NCI-H1694 treated with DMSO at 0.1 percent for 48 hours (cell line): ENCODE measurements around the gene SDS.
A peak's percentile ranks its signal among the peaks of the same experiment; 100 is the strongest.
"Not testable (repeated sequence)": the region's sequence is repeated elsewhere in the genome, so short reads cannot be mapped to it uniquely, and the experiment has no call there.

ENCODE experiments used
- DNase-seq: peaks from one replicate; lab custom pipeline; 2025; lab: John Stamatoyannopoulos, UW

SDS gene

DNA sequence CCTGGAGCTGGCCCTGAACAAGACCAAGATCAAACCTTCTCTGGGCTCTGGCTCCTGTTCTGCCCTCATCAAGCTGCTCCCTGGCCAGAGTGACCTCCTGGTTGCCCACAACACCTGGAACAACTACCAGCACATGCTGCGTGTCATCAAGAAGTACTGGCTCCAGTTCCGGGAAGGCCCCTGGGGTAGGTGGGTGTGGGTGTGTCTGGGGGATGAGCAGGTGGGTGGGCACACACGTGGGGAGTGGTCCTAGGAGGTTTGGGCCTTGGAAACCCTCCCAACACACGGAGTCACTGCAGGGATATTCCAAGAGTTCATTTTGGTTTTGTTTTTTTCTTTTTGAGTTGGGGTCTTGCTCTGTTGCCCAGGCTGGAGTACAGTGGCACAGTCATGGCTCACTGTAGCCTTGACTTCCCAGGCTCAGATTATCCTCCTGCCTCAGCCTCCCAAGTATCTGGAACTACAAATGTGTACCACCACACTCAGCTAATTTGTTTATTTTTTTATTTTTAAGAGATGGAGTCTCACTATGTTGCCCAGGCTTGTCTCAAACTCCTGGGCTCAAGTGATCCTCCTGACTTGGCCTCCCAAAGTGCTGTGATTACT, 28.8 kb downstream of the SDS start:
- DNase-seq, result no peak

GRCh38 chr12:113373969-113374368, 29.7 kb downstream of the SDS start:
- no peak for DNase-seq

GRCh38 chr12:113373440-113373839, 30.2 kb downstream of the SDS start:
- DNase-seq, result no peak

- no peak for DNase-seq
Observed at GRCh38 chr12:113372371-113372770, 31.3 kb downstream of the SDS start.

DNA sequence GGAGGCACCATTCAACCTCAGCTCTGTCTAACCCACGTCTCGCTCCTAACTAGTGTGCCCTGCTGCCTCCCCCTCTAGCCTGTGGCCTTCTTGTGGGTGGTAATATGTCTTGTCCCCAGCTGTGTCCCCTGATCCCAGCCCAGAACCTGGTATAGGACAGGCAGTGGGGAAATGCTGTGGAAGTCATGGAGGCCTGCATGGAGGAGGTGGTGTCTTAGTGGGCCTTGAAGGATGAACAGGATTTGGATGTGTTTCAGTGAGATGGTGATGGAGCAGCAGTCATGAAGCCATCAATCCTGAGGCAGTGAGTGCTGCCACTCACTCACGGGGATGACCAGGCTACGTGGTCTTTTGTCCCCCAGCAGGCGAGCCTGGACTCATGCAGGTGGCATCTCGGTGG, 31.9 kb downstream of the SDS start:
- no peak for DNase-seq

DNA sequence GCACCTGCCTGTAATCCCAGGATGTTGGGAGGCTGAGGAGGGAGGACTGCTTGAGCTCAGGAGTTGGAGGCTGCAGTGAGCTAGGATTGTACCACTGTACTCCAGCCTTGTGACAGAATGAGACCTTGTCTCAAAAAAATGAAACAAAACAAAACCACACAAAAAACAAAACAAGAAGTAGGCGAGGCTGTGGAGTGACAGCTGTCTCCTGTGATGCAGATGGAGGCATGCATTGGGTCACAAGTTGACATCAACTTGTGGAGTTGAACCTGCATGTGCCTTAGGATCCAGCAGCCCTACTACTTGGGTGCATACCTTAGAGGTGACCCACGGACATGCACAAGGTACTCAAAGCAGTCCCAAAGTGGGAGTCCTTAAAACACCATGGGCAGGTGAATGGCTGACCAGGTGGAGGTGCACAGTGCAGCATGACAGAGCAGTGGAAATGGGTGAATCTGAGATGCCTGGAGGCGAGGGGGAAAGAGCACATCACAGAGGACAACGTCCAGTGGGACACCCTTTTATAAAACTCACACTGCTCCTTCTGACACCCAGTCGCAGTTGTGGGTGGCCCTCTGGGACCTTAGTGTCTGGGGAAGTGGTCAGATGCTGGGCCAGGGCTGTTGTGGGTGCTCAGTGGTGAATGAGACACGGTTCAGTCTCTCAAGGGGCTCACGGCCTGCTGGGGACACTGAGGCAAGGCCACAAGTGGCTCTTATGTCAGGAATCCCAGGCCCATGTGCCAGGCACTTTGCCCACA, 32.6 kb downstream of the SDS start:
- DNase-seq, result no peak

- DNase-seq, result no peak
Observed at GRCh38 chr12:113369391-113369985, 34.2 kb downstream of the SDS start.

- DNase-seq, result no peak
Observed at GRCh38 chr12:113368331-113368730, 35.4 kb downstream of the SDS start.

DNA sequence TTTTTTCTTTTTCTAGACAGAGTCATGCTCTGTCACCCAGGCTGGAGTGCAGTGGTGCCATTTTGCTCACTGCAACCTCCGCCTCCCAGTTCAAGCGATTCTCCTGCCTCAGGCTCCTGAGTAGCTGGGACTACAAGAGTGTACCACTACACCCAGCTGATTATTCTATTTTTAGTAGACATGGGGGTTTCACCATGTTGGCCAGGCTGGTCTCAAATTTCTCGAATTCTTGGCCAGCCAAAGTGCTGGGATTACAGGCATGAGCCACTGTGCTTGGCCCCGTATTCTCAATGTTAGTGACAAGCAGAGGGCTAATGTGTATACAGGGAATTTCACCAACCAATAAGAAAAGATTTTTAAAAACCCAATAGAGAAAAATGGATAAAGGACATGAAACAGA, 36.9 kb downstream of the SDS start:
- no peak for DNase-seq

DNA sequence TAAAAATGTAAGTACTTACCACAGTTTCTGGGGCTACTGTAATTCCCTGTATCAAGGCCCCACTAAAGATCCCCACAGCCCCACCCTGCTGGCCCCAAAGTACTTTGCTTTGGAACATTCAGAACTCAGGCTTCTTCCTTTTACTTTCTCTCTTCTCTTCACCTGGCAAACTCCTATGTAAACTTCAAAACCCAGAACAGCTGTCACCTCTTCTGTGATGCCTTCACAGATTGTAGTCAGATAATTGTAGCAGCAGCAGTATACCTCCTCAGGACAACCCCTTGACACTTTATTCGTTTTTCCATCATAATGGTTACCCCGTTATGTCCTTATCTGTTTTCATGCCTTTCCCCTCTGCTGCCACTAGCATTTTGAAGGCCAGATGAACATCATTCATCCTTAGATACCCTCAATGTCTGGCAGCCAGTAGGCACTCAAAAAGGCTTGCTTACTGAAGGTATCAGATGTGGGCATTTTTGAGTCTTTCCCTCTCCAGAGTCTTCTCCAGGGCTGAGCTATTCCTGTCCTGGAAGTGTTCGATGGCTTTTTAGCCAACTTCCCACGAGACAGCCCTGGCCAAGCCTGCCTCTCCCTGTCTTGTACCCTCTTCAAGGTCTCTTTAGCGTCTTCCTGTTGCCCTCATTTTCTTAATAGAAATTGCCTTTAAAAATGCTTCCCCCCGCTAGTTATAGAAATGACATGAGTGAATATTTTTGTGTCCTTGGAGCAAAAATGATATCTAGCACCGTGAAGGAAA, 37.9 kb downstream of the SDS start:
- DNase-seq, result no peak

DNA sequence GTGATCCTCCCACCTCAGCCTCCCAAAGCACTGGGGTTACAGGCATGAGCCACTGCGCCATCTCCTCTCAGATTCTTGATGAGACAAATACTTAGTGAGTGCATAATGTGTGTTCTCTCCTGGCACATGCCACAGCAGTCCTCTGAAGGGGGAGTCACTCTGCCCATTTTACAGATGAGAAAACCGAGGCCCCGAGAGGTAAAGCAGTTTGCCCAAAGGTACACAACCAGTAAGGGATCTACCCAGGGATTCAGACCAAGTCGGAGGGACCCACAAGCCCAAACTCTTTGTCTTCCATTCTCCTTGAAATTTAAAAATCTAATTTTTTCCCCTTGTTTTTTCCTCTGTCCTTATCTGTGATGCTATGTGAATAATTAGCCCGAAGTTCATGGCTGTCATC, 39.0 kb downstream of the SDS start:
- DNase-seq, result no peak

DNA sequence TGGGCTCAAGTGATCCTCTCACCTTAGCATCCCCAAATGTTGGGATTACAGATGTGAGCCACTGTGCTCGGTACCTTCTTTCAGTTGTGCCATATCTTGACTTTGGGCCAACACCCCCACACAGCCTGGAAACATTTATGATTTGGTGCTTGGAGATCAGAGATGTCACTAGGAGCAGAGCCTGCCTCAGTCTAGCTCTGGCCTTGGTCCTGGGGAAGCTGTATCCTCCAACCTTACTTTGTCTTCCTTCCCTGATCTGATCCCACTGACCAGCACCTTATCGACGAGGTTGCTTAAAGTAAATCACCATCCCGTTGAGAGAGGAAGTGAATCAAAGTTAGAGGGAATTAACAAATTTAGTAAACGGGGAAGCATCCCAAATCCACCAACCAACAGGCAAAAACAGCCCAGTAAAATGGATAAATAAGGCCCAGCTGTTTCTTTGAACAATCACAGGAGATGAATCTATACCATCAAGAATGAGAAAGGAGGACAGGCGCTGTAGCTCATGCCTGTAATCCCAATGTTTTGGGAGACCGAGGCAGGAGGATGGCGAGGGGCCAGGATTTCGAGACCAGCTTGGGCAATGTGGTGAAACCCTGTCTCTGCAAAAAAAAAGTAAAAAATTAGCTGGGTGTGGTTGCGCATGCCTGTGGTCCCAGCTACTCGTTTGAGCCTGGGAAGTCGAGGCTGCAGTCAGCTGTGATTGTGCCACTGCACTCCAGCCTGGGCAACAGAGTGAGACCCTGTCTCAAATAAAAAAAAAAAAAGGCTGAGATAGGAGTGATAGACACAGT, 41.9 kb downstream of the SDS start:
- no peak for DNase-seq

DNA sequence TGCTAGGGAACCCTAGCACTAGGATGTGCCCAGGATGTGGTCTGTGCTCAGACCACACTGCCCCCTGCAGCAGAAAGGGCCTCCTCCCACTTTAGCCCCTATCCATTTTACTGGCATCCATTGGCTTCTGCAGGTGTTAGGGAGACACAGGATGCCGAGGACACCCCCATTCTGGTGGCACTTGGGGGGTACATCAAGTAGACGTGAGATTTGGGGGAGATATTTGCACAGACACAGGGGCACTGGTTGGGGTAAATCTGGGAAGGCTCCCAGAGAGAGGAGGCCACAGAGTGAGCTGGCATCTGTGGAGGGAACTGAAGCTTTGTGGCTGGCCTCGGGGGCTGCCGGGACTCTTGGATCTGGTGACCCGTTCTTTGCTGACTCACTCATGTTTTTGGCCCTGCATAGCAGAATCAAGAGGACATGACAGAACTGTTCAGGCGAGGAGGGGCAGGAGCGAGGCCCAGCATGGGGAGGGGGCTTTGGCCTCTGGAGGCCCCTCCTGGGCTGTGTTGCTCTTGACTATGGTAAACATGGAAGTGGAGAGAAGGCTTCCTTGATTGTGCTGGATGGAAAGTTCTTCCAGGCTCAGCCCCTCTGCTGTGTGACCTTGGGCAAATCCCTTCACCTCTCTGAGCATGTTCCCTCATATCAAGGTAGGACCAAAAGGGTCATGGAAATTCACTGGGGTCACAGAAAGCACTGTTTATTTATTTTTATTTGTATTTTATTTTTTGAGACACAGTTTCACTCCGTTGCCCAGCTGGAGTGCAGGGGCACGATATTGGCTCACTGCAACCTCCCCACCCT, 43.5 kb downstream of the SDS start:
- DNase-seq, result no peak

GRCh38 chr12:113359133-113359938, 44.4 kb downstream of the SDS start:
- DNase-seq, result peak; percentile 51

- peak; percentile 66 for DNase-seq
Observed at GRCh38 chr12:113358381-113359132, 45.1 kb downstream of the SDS start, which contains the start of gene PLBD2. TSS of gene PLBD2 (plus strand) at chr12:113358587. CDS start at chr12:113358601, 14 bp downstream.

DNA sequence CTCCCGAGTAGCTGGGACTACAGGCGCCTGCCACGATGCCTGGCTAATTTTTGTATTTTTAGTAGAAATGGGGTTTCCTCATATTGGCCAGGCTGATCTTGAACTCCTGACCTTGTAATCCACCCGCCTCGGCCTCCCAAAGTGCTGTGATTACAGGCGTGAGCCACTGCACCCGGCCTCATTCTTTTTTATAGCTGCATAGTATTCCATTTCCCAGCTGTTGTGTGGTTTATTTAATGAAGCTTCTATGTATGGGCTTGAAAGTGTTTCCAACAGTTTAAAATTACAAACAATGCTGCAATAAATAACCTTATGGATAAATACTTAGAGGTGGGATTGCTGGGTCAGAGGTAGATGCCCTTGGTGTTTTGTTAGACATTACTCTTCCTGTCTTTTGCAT, 49.5 kb downstream of the SDS start:
- not testable (repeated sequence) for DNase-seq

DNA sequence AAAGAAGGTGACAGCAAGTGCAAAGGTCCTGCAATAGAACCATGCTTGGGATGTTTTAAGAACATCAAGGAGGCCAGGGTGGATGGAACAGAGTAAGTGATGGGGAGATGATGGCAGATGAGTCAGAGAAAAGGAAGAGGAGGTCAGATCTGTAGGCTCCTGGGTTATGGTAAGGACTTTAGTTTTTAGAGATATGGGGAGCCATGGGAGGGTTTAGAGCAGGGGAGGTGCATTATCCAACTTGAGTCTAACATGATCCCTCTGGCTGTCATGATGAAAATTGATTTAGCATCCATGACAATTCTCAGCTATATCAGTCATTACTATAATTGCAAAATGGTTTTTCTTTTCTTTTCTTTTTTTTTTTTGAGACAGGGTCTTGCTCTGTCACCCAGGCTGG, 52.6 kb downstream of the SDS start:
- DNase-seq, result no peak

DNA sequence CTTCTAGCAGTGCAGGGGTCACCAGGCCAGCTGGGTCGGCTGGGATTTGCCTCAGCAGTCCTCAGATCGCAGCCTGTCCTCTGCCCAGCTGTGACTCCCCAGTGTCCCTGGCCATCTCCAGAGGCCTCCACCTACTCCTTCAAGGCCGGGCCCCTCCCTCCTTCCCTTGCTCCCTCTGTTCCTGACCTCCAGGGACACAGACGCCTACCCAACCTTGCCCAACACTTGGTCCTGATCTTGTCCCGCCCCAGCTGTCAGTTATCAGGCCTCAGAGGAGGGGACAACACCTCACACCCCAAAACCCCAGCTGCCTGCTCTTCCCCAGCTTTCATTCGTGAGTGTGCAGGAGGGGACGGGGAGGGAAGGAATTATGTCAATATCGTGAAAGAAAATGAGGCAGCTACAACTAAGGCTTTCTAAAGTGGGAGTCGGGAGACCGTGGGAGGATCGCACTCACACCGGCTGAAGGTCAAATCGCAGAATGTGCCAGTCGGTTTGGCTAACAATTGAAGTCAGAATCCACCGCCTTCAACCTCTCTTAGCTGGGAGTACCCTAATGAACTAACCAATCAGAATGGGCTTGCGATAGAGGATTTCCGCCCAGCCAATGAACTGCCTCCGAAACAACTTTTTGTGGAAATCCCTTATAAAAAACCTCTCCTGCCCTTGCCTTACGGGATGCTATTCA, 54.7 kb downstream of the SDS start:
- DNase-seq, result no peak

GRCh38 chr12:113347892-113348291, 55.8 kb downstream of the SDS start:
- DNase-seq, result no peak
